IPS-11a (cell line): ENCODE results near the gene TRIM46.
"Not testable (repeated sequence)": the region's sequence is repeated elsewhere in the genome, so short reads cannot be mapped to it uniquely, and the experiment has no call there.

Experiments
- H3K4me3 ChIP-seq: one replicate; pipeline ENCODE4 v1.5.1; 2013; ENCODE audit warnings: low read depth, low read length, control low read depth

TRIM46 gene

DNA sequence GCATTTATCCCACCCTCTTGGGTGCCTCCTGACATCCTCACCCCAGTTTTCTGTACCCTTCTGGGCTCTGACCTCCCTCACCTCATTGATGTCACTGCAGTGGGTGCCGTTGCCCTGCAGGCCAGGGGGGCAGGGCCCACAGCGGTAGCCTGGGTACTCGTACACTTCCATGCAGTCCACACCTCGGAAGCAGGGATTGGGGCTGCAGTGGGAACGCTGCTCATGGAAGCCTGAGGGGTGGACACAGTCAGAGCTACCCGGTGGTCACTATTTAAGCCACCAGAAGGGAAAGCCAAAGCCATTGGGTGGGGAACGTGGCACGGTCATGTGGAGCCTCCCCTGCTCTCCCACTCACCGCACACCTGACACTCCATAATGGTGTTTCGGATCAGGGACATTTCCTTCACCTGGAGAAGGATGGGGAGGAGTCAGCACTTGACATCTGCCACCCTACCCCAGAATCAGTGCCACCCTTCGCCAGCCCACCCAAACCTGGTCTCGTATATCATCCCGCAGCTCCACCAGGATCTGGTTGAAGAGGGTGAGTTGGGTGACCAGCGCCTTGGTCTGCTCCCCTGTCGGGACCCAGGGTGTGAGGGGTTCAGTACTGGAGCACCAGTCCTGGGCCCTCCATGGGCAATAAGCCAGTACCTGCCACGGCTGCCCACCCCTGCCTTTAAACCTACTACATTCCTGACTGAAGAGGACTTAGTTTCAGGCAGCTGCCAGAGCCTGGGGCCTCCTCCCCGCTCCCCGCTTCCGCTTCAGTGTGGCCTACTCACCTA lies 29.3 kb downstream of the TRIM46 start:
- H3K4me3 ChIP-seq, result no peak overlapping the region

GRCh38 chr1:155205035-155205434 lies 31.4 kb downstream of the TRIM46 start:
- H3K4me3 ChIP-seq, result no peak overlapping the region

DNA sequence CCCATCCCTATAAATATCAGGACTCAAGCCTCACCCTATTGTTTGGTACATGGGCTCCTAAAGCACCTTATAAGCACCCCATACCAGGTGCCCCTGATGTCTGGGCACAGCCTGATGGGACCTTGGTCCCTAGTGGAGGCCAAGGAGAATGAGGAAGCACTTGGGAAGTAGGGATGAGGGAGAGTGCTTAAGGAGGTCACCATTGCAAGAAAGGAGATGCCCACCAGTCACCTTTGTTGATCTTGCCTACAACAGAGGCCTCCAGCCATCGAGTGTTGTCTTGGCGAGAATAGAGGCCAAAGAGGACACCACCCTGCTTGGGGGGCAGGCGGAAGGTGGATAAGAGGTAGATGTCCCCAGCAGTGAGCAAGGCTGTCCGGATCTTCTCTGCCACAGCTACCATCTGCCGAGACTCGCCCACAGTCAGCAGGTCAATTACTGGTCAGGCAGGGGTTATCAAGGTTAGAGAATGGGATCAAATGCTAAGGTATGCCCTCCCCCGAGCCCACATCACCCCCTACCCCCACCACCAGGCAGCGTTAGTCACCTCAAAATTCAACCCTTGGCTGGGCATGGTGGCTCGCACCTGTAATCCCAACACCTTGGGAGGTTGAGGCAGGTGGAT lies 32.4 kb downstream of the TRIM46 start:
- H3K4me3 ChIP-seq, result no peak overlapping the region

- peak overlapping the region; percentile 13 for H3K4me3 ChIP-seq
Observed at GRCh38 chr1:155206891-155207805, 33.5 kb downstream of the TRIM46 start.

GRCh38 chr1:155207806-155208540 lies 34.3 kb downstream of the TRIM46 start, which contains the start of gene THBS3:
THBS3 (minus strand) TSS chr1:155207897; CDS start chr1:155207876, 21 bp downstream.
- peak within 1 kb of the TSS; percentile 91 for H3K4me3 ChIP-seq

- H3K4me3 ChIP-seq, result peak within 1 kb of the TSS; percentile 91
Observed at GRCh38 chr1:155208541-155209311, 35.1 kb downstream of the TRIM46 start, which contains the start of gene MTX1. MTX1 (plus strand) TSS chr1:155208695; CDS start chr1:155208805, 110 bp downstream.

- peak overlapping the region; percentile 91 for H3K4me3 ChIP-seq
Observed at GRCh38 chr1:155209312-155209721, 35.7 kb downstream of the TRIM46 start.

GRCh38 chr1:155210314-155211104 lies 36.9 kb downstream of the TRIM46 start:
- H3K4me3 ChIP-seq, result no peak overlapping the region

DNA sequence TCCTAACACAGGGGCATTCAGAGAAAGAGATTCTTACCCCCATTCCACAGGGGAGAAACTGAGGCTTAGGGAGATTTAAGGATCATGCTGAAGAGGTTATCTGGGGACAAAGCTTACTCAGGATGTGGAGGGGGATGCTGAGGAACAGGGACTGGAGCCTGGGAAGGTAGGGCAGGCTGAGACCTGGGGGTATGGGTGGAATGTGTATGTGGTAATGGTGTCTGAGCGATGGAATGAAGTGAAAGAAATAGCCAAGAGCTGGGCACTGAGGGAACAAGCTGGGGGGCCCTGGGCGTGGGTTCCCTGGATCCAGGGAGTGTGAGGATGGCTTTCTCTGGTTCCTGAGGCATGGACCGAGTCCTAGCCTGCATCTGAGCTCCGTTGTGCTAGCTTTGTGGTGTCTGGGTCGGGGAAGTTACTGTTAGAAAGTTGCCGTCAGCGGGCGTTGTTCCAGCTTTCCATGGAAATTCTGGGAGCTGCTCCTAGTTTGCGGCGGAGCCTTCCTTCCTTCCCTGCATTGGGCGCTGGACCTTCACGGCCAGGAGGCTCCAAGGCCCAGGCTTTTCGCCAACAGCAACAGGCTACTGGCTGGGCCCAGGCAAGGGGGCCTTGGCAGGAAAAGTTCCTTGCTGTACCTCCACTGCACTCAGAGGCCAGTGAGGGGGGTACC lies 37.9 kb downstream of the TRIM46 start:
- H3K4me3 ChIP-seq, result not testable (repeated sequence)

GRCh38 chr1:155212051-155212440 lies 38.4 kb downstream of the TRIM46 start:
- H3K4me3 ChIP-seq, result not testable (repeated sequence)

DNA sequence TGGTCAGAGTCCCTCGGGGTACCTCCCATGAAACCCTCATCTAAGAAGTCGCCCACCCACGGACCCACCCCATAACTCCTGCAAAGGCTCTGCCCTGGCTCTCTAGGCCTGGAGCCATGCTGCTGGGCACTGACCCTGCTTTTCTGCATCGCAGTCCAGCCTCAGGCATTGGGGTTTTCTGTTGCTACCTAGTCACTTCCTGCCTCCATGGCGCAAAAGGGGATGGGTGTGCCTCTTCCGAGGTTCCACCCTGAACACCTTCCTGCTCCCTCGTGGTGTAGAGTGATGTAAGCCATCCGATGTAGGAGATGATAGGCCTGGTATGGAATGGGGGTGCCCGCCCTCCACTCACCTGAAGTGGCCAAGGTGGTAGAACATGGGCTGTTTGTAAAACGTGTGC lies 41.1 kb downstream of the TRIM46 start:
- H3K4me3 ChIP-seq, result not testable (repeated sequence)

- H3K4me3 ChIP-seq, result no peak overlapping the region
Observed at GRCh38 chr1:155218854-155219591, 45.4 kb downstream of the TRIM46 start.

DNA sequence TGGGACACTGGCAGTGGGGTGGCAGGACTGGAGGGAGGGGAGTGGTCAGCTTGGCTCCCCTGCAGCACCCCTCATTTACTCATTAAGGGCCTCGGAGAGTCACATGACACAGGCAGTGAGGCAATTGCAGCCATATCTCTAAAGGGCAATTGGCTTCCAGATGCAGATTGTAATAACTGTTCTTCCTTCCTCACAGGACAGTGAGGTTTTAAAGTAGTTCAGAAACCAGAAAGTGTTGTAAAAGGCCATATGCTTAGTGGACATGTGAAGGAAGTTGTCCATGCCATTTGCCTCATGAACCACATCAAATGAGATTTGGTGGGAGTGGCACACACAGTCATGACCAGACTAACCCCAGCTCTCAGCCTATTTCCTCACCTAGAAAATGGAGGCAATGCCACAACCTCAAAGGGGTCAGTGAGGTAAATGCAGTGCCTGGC lies 46.0 kb downstream of the TRIM46 start:
- no peak overlapping the region for H3K4me3 ChIP-seq

DNA sequence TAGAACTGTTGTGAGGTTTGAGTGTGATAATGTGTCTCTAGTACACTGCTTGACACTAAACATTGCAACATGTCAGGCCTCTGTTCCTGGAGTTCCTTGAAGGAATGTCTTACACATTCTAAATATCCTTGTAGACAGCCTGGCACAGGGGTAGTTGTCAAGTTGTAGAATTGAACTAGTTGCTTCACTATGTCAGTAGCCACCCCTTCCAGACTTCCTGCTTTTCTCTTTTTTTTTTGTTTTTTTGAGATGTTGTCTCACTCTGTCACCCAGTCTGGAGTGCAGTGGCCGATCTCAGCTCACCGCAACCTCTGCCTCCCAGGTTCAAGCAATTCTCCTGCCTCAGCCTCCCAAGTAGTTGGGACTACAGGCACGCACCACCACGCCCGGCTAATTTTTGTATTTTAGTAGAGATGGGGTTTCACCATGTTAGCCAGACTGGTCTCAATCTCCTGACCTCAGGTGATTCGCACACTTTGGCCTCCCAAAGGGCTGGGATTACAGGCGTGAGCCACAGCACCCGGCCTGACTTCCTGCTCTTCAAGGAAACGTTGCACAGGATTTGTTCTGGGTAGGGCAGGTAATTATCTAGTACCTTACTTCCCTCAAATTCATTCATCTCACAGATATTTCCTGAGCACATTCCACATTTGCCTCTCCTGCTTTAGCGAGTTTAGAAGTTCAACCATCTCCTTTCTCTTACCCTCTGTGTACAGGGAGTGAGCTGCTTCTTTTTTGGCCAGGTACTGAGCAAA lies 46.7 kb downstream of the TRIM46 start:
- H3K4me3 ChIP-seq, result not testable (repeated sequence)

GRCh38 chr1:155223047-155223446 lies 49.4 kb downstream of the TRIM46 start:
- H3K4me3 ChIP-seq, result no peak overlapping the region

DNA sequence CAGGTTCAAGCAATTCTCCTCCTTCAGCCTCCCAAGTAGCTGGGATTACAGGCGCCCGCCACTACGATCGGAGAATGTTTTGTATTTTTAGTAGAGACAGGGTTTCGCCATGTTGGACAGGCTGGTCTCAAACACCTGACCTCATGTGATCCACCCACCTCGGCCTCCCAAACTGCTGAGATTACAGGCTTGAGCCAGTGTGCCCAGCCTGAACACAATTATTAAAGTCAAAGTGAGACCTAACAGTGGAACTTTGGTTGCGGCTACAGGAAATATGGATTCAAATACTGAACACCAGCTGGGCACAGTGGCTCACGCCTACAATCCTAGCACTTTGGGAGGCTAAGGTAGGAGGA lies 51.7 kb downstream of the TRIM46 start:
- not testable (repeated sequence) for H3K4me3 ChIP-seq
